NCI-H748 (cell line): ENCODE results near the gene WNT4.
A peak's percentile ranks its signal among the peaks of the same experiment; 100 is the strongest.

ENCODE experiments used
- DNase-seq: peaks from one replicate; lab custom pipeline; 2025; ENCODE audit not compliant: unreplicated experiment; lab: John Stamatoyannopoulos, UW

The WNT4 gene

DNA sequence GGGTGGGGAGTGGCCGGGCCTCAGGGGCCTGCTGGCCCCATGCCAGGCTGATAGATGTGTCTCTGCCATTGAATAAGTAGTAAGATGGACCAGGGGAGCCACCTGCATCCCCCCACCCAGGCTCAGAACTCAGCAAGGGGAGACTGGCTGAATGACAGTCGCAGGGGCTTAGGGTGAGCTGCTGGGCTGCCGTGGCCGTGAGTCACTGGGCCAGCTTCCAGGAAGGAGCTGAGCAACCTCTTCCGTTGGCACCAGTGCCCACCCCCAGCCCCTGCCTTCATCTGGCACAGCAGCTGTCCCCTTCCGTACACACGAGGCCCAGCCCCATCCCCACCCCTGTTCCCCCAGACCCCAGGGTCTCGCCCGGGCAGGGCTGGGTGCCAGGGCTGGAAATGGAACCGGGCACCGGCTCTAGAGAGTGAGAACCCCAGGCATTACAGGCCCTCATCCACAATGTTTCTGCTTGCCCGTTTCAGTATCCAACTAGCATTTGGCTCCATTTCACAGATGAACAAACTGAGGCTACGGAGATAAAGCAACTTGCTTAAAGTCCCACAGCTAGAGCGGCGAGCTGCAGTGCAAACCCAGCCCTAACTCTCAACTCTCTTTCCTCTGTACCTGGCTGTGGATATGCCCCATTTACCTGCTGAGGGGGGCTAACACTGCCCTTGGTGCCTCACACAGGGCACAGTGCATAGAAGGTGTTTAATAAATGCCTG, 10.2 kb downstream of the WNT4 start:
- no peak for DNase-seq

DNA sequence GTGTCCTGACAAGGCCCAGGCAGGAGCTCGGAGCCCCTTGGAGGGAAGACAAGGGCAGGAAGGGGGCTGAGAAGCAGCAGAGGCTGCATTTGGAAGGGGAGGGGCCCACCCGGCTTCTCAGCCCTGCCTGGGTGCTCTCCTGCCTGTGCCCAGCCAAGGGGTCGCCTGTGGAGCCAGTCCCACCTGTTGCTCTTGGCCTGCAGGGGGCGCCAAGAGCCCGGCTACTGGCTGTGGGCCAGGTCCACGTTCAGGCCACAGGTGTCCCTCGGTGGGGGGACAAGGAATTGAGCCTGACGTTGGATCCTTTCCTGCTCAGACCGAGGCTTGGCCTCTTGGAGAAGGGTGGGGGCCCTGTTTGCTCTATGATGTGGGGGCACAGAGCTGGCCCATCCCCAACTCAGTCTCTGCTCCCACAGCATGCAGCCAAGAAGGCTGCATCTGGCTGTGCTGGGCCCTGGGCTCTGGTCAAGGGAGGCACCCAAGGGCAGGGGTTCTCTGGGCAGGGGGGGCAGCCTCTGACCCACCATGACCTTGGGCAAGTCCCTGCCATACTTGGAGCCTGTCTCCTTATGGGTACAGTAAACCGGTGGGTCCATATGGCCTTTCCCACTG, 10.9 kb downstream of the WNT4 start:
- DNase-seq = peak; percentile 66

DNA sequence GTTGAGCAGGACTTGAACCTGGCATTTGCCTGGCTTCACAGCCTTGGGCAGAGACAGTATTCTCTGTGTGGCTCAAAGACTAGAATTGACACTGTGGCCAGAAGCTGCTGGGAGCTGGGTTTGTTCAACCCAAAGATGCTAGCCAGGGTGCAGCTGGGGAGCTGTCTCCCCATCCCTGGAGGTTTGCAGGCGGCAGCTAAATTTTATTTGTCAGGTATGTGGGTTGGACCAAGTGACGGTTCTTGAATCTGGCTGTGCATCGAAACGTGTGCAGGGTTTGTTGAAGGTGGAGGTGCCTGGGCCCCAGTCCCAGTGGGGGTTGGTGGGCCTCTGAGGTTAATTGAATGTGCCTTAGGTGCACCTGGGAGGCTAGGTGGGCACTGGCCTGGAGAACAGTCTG, 11.8 kb downstream of the WNT4 start:
- no peak for DNase-seq

DNA sequence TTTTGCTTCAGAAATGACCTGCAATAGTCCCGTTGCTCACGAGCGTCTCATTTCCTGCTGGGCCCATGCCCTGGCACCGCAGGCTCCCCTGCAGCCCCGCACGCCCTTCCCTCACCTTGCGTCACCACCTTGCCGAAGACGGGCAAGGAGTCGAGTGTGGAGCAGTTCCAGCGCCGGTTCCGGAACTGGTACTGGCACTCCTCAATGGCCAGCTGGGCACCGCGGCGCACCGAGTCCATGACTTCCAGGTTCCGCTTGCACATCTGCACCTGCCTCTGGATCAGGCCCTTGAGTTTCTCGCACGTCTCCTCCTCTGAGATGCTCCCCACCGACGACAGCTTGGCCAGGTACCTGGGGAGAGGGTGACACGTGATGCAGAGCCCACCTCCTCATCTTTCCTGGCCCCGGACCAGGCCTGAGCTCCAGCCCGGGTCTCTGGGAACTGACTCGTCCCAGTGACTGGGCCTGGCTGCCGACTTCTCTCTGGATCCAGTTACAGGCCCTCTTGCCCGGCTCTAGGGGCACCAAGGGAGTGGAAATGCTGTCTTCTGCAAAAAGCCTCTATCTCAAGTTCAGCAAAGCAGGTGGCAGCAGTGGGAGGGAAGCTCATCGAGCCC, 13.3 kb downstream of the WNT4 start:
- no peak for DNase-seq

GRCh38 chr1:22128392-22128791, 14.5 kb downstream of the WNT4 start:
- DNase-seq = no peak

GRCh38 chr1:22127731-22128130, 15.2 kb downstream of the WNT4 start:
- no peak for DNase-seq

DNA sequence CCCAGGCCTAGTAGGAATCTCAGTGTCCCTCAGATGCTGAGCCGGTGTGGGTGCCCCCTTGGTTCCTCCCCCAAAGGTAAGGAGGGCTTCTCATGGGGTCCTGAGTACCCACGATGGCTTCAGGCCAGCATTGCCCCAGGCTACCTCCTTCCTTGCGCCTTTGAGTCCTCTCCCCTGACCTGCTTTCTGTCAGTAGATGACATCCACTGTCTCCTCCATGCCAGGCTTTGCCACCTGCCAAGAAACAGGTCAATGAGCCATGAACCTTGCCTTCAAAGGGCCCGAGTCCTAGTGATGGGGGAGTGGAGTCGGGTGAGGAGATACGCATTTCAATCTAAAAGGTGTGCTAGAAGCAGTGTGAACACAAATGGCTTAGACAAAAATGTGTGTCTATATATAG, 15.6 kb downstream of the WNT4 start:
- DNase-seq = no peak

DNA sequence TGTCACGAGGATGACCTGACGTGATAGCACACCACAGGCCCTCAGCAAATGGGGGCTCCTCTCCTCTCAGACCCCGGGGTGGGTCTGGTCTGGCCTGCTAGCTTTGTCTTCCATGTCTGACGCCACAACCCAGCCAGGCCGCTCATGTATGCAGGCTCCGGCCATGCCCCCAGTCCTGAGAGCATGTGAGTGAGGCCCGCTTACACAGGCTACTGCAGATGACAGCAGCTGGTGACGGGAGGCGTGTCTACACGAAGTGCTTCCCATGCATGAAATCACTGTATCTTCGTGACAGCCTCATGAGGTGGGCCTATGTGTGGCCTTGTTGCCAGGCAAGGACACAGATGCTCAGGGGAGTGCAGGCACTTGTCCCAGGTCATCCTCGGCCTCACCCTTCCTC, 16.4 kb downstream of the WNT4 start:
- DNase-seq = no peak

- no peak for DNase-seq
Measured at GRCh38 chr1:22124592-22125229, 18.2 kb downstream of the WNT4 start.

DNA sequence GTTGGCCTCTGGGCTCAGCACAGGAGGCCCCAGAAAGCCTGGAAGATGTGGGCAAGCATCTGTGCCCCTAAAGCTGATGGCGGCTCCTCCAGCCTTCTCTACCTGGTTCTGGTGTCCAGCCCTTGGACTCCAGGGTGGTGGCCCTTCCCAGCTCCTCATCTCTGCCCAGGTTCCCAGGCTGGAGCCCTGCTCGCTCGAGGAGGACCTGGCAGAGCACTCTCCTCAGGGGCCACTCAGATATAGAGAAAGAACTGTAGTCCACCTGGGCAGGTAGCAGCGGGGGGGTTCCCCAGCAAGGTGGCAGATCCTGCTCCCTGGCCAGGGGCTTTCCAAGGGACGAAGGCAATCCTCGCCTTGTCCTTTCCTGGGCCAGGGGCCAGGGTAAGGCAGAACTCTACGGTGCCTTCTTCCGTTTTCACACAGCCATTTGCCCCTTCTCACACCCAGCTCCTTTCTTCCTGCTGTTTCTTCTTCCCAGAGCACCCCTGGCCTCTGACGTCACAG, 18.9 kb downstream of the WNT4 start:
- no peak for DNase-seq

- DNase-seq = no peak
Measured at GRCh38 chr1:22123071-22123390, 19.9 kb downstream of the WNT4 start.

DNA sequence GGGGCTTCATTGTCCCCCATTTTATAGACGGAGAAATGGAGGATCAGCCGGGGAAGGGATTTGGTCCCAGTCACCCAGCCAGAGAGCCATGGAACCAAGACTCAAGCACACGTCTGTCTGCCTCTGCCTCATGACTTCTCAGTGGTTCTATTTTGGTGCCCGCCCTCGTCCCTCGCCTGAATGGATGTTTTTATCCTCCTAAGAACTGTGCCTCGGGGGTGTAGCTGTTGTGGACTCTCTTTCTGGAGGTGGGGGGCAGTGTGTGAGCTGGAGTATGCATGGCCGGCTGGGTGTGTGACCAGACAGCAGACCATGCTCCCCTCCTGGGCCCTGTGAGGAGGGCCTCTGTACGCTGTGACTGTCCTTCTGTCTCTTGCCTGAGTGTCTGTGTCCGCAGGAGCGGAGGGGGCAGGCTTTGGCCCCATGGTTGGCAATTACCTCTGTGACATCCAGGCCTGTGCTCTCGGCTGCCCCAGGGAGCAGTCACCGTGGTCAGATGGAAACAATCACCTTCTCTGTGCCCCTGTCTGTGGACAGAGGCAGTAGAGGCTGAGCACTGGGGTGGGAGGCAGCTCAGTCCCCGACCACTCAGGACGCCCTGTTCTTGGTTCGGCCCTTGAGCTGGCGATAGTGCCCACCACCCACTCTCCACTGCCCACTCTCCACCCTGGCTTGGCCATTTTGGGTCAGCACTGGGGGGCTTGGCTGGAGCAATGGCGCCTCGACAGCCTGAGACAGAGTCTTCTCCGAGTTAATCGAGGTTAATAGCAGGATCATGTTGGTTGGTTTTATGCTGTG, 20.4 kb downstream of the WNT4 start:
- DNase-seq = no peak

- DNase-seq = no peak
Measured at GRCh38 chr1:22121421-22121911, 21.4 kb downstream of the WNT4 start.

- no peak for DNase-seq
Measured at GRCh38 chr1:22120469-22120790, 22.5 kb downstream of the WNT4 start.

DNA sequence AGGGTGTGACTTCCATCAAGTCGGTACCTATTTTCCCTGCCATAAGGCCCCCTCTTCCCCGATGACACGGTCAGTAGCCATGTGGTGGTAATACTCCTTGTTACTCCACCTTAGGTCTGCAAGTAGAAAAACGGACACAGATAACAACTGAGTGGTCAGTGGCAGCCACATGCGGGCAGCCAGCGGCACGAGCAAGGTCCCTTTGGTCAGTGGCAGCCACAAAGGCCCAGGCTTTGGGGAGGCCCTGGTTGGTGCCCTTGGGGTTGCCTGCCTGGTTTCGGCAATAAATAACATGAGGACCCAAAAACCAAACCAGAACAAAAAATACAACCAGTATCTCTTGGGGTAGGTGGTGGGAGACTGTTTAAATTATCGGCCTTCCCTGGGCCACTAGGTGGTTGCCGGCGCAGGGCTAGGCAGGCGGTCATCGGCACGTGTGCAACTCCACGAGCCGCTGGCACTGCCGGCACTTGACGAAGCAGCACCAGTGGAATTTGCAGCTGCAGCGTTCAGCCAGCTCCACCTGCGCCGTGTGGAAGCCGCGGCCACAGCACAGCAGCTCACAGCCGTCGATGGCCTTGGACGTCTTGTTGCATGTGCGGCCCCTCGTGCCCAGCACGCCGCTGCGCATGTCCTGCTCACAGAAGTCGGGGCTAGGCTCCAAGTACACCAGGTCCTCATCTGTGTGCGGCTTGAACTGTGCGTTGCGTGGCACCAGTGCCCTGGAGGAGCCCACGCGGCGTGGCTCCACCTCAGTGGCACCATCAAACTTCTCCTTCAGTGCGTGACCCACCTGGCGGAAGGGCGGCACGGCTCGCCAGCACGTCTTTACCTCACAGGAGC, 23.1 kb downstream of the WNT4 start:
- DNase-seq = no peak

DNA sequence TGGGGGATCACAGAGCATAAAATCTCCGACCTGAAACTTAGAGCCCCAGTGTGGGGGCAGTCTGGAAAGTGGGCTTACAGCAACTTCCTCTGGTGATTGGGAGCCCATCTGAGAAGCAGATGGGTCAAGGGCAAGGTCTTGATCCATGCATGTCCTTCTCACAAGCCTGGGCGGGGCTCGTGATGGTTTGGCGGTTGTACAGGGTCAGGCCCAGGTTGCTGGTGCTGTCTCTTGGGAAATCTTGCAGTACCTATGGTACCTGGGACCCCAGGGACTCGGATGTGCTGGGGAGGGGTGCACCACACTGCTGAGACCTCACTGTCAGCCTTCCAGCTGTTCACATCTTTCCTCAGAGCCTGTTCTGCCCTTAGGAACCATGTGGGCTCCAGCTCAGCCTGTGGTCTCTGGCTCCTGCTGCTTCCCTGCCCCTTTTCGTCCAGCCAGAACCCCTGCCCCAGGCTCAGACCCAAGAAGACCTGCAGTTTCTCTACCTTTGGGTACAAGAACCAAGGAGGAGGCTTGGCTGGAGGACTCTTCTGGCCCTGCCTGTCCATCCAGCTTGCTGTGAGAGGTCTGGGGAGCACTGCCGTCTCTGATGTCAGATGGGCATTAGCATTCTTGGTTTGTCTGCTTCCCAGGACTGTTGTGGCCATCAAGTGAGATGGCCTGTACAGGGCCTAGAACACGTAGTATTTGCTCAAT, 24.5 kb downstream of the WNT4 start:
- no peak for DNase-seq

DNA sequence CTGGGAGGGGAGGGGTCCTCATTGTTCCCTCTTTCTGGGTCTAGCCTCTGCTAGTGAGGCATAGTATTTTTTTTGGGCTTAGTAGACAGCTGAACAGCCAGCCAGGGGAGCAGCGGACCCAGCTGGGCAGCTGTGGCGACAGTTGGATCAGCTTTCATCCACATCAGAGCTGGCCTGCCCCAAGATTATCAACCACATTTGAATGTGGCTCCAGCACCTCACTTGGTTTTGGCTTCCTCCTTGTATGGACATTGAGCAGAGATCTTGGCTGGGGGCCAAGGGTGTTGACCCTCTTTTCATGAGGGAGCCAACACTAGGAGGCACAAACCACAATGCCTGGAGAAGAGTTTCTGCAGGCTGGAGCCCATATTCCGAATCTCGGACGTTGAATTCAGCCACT, 25.0 kb downstream of the WNT4 start:
- DNase-seq = peak; percentile 8

- no peak for DNase-seq
Measured at GRCh38 chr1:22117238-22117637, 25.7 kb downstream of the WNT4 start.

GRCh38 chr1:22115286-22115685, 27.6 kb downstream of the WNT4 start:
- DNase-seq = no peak
